IgD-negative memory B cell (primary cell): Measurements from ENCODE around the gene UACA. TPM values are rescaled to one million over a fixed set of nuclear protein-coding genes. Genes with fewer than 3 reads are reported as not detected.
A peak's percentile ranks its signal among the peaks of the same experiment; 100 is the strongest.

Source experiments
- H3K27ac Mint-ChIP-seq, 3 donors: one replicate each; pipeline ENCODE4 v1.8.0; 2020 to 2022; ENCODE audit warnings: mild to moderate bottlenecking in 3 of 3, mixed read lengths in 3 of 3, moderate library complexity in 1 of 3
- H3K27me3 Mint-ChIP-seq: one replicate; pipeline ENCODE4 v1.8.0; 2021; ENCODE audit warnings: mixed read lengths
- H3K36me3 Mint-ChIP-seq: one replicate; pipeline ENCODE4 v1.8.0; 2020; ENCODE audit warnings: mild to moderate bottlenecking, mixed read lengths
- H3K4me1 Mint-ChIP-seq, 3 donors: one replicate each; pipeline ENCODE4 v1.8.0; 2020 to 2022; ENCODE audit warnings: mixed read lengths in 3 of 3, mild to moderate bottlenecking in 1 of 3
- H3K4me3 Mint-ChIP-seq, 4 donors: one replicate each; pipeline ENCODE4 v1.8.0; 2020 to 2022; ENCODE audit warnings: mild to moderate bottlenecking in 4 of 4, mixed read lengths in 4 of 4, moderate library complexity in 3 of 4
- H3K9me3 Mint-ChIP-seq, 3 donors: one replicate each; pipeline ENCODE4 v1.8.0; 2020 to 2021; ENCODE audit warnings: mixed read lengths in 3 of 3, mild to moderate bottlenecking in 1 of 3
- polyA plus RNA-seq: library from polyadenylated mRNA; unstranded; fragments of 300-500 nt; fragmentation: Illumina TruSeq; gene quantifications from one replicate; pipeline ENCODE4 v1.2.3, GENCODE V29; 2021

UACA gene
- polyA plus RNA-seq, 1 donor from 2014 or later: 1.1 TPM

DNA sequence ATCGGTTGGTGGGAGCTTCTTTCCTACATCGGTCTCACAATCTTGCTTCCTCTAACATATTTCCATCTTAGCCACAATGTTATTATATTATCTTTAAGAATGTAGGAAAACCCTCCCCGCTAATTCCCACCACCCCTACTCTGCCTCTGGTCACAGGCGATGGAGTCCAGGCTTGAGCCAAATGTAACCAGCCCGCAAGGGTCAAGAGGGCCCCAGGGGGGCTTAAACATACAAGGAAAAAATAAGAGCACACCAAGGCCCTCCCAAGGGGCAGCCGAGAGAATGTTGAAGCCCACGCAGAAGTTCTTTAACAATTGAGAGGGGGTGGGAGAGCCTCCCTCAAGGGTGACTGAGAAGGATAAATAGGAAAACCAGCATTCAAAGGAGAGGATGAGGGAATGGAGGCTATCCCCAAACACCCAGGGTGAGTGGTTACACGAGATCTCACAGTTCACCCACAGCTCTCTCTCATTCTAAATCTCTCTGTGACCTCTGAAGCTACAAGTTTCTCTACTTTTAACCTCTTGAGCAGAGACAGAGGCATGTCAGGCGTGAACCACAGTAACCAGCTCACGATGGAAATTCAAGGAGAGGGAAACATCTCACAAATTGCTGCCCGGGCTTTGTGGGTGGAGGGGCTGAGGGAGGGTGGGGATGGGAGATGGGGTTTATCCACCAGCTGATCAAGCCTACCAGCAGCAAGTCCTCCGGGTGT lies 31.4 kb upstream of the UACA start:
- Mint-ChIP-seq H3K36me3 (no peaks in the 10 kb centered on the region), H3K27me3 (peaks cover 2% of the 10 kb centered on the region), H3K27ac (no peak overlapping the region)

DNA sequence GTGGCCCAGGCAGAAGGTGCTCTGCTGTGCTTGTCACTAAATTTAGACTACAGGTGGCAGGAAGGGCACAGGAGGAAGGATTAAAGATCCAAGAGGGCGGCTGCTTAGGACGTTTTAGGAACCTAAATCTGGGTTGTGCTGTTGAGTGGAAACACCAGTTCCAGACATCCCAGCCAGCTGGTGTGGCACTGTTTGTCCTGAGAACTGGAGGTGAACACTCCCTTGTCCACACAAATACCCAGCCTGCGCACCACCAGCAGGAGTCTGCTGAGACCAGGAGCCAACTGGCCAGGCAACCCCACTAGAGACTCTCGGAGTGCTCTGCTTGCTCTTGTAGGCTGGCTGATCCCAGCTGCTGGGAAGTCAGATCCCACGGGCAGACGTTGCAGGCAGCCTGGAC lies 30.3 kb upstream of the UACA start:
- no peak overlapping the region for H3K27ac Mint-ChIP-seq
- H3K4me3 Mint-ChIP-seq: no peak overlapping the region
- H3K4me1 Mint-ChIP-seq: peaks cover 0 to 1% (median 0%) of the 10 kb centered on the region in 3 donors
- no peaks in the 10 kb centered on the region for H3K36me3 Mint-ChIP-seq
- H3K9me3 Mint-ChIP-seq: no peaks in the 10 kb centered on the region
- peaks cover 5% of the 10 kb centered on the region for H3K27me3 Mint-ChIP-seq

More for the DNA sequence above, 31.4 kb upstream of the UACA start:
- H3K4me3 Mint-ChIP-seq: no peak overlapping the region
- no peaks in the 10 kb centered on the region for H3K9me3 Mint-ChIP-seq
- peaks cover 0 to 1% (median 0%) of the 10 kb centered on the region in 3 donors for H3K4me1 Mint-ChIP-seq

DNA sequence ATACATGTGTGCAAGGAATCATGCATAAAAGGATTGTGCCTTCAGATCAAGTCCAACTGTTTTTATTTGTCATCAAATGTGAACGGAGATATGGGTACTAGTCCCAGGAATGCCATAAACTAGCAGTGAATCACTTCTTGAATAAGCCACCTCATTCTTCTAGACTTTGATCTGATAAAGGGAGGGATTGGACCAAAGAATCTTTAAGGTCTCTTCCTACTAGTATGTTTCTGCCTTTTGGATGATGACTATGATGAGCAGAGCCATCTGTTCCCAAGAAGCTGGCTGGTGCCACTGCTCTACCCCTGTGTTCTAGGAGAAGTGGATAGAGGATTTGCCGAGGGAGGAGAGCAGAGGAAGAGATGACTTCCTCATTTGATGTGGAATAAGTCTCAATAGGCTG lies 28.8 kb upstream of the UACA start:
- Mint-ChIP-seq H3K27me3 (peaks cover 9% of the 10 kb centered on the region), H3K9me3 (no peaks in the 10 kb centered on the region), H3K27ac (peak overlapping the region in 1 of 3 donors; percentile 47), H3K4me3 (no peak overlapping the region), H3K36me3 (no peaks in the 10 kb centered on the region), H3K4me1 (peaks cover 0 to 2% (median 1%) of the 10 kb centered on the region in 3 donors)

- Mint-ChIP-seq H3K9me3 (no peaks in the 10 kb centered on the region), H3K27ac (no peak overlapping the region), H3K4me3 (no peak overlapping the region), H3K4me1 (peaks cover 0 to 2% (median 1%) of the 10 kb centered on the region in 3 donors), H3K27me3 (peaks cover 9% of the 10 kb centered on the region), H3K36me3 (no peaks in the 10 kb centered on the region)
Observed at GRCh38 chr15:70791259-70791658, 27.9 kb upstream of the UACA start.

GRCh38 chr15:70789213-70789612 lies 25.9 kb upstream of the UACA start:
- H3K4me3 Mint-ChIP-seq: no peak overlapping the region
- peaks cover 11% of the 10 kb centered on the region for H3K27me3 Mint-ChIP-seq
- H3K4me1 Mint-ChIP-seq: peaks cover 0 to 2% (median 1%) of the 10 kb centered on the region in 3 donors
- no peaks in the 10 kb centered on the region for H3K36me3 Mint-ChIP-seq
- H3K9me3 Mint-ChIP-seq: no peaks in the 10 kb centered on the region
- H3K27ac Mint-ChIP-seq: no peak overlapping the region

DNA sequence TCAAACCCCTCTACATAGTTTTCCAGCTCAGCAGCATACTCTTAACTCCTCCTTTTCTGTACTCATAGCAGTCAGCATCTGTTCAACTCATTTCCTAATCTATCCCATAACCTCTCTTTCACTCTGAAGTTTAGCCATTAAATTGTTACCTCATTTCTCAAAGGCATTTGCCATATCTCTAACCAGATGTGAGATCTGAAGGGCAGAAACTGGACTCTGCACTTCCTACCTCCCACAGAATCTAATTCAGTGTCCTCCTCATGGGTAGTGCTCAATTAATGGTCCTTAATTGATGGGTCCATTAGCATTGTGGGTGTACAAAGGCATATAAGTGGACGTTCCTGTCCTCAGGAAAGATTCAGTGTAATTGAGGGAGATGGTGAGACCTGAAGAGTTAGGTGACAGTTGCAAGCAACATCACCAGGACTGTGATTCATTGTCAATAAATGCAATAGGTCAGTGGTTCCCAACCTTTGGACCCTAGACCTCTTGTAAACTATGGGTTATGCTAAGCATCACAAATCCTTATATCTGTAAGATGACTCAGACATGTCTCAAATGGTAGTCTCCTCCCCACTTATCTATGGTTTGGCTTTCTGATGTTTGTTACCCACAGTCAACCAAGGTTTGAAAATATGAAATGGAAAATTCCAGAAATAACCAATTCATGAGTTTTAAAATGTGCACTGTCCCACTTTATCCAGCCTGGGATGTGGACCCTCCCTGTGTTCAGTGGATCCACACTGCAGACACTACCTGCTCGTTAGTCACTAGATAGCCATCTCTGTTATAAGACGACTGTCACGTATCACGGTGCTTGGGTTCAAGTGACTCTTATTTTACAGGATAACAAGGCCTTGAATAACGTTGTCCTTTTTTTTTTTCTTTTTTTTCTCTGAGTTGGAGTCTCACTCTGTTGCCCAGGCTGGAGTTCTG lies 25.0 kb upstream of the UACA start:
- H3K27ac Mint-ChIP-seq: no peak overlapping the region
- H3K4me1 Mint-ChIP-seq: peaks cover 0 to 2% (median 1%) of the 10 kb centered on the region in 3 donors
- no peaks in the 10 kb centered on the region for H3K9me3 Mint-ChIP-seq
- peaks cover 18% of the 10 kb centered on the region for H3K27me3 Mint-ChIP-seq
- no peak overlapping the region for H3K4me3 Mint-ChIP-seq
- H3K36me3 Mint-ChIP-seq: no peaks in the 10 kb centered on the region

GRCh38 chr15:70786996-70787395 lies 23.6 kb upstream of the UACA start:
- Mint-ChIP-seq H3K9me3 (no peaks in the 10 kb centered on the region), H3K4me3 (no peak overlapping the region), H3K27ac (no peak overlapping the region), H3K4me1 (peaks cover 0 to 2% (median 0%) of the 10 kb centered on the region in 3 donors), H3K36me3 (no peaks in the 10 kb centered on the region), H3K27me3 (peaks cover 19% of the 10 kb centered on the region)

DNA sequence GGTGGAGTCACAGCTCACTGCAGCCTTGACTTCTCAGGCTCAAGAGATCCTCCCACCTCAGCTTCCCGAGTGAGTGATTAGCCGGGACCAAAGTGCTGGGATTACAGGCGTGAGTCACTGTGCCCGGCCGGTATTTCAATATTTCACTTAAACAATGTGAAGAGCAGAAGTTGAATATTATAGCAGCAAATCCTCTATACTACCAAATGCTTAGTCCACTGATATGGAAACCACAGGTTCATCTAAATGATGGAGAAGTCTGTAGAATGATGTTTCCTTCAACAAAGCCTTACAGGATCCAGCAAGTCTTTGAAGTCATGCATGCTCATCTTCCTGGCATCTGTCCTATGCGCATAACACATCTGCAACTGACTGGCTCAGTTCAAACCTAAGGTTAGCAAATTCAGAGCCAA lies 20.3 kb upstream of the UACA start:
- Mint-ChIP-seq H3K4me1 (peaks cover 0 to 2% (median 0%) of the 10 kb centered on the region in 3 donors), H3K27me3 (peaks cover 18% of the 10 kb centered on the region), H3K36me3 (no peaks in the 10 kb centered on the region), H3K27ac (no peak overlapping the region), H3K4me3 (no peak overlapping the region), H3K9me3 (no peaks in the 10 kb centered on the region)

- Mint-ChIP-seq H3K27ac (no peak overlapping the region), H3K36me3 (no peaks in the 10 kb centered on the region), H3K9me3 (no peaks in the 10 kb centered on the region), H3K4me1 (peaks cover 0 to 1% (median 0%) of the 10 kb centered on the region in 3 donors), H3K27me3 (peaks cover 16% of the 10 kb centered on the region), H3K4me3 (no peak overlapping the region)
Observed at GRCh38 chr15:70783041-70783440, 19.7 kb upstream of the UACA start.

- Mint-ChIP-seq H3K4me1 (peaks cover 0 to 2% (median 0%) of the 10 kb centered on the region in 3 donors), H3K36me3 (no peaks in the 10 kb centered on the region), H3K27ac (no peak overlapping the region), H3K27me3 (peaks cover 24% of the 10 kb centered on the region), H3K9me3 (peaks cover 0 to 3% (median 2%) of the 10 kb centered on the region in 3 donors), H3K4me3 (no peak overlapping the region)
Observed at GRCh38 chr15:70781236-70781635, 17.9 kb upstream of the UACA start.

GRCh38 chr15:70778258-70779076 lies 15.1 kb upstream of the UACA start:
- no peak overlapping the region for H3K27ac Mint-ChIP-seq
- H3K27me3 Mint-ChIP-seq: peaks cover 18% of the 10 kb centered on the region
- H3K4me3 Mint-ChIP-seq: no peak overlapping the region
- H3K9me3 Mint-ChIP-seq: peaks cover 0 to 3% (median 2%) of the 10 kb centered on the region in 3 donors
- H3K36me3 Mint-ChIP-seq: no peaks in the 10 kb centered on the region
- peaks cover 0 to 2% (median 0%) of the 10 kb centered on the region in 3 donors for H3K4me1 Mint-ChIP-seq

- no peak overlapping the region for H3K27ac Mint-ChIP-seq
- H3K4me1 Mint-ChIP-seq: peaks cover 0 to 2% (median 0%) of the 10 kb centered on the region in 3 donors
- peaks cover 17% of the 10 kb centered on the region for H3K27me3 Mint-ChIP-seq
- no peak overlapping the region for H3K4me3 Mint-ChIP-seq
- H3K9me3 Mint-ChIP-seq: peaks cover 0 to 3% (median 2%) of the 10 kb centered on the region in 3 donors
- H3K36me3 Mint-ChIP-seq: no peaks in the 10 kb centered on the region
Observed at GRCh38 chr15:70777170-70777926, 14.0 kb upstream of the UACA start.

DNA sequence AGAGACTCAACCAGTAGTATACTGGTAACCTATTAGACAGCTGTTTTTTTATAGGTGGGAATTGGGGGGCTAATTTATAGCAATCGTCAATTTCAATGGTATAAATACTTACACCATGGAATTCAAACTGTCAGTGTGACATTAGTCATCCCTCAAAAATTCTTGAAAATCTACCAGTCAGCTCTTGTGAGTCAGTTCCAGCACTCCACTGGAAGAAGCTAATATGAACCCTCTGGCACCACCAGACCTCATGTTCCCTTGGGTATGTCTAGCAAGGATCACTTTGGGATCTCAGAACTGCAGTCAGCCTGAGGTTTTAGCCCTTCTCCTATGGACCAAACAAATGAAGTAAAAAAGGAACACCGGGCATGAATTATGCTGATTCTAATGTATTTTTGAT lies 11.8 kb upstream of the UACA start:
- no peak overlapping the region for H3K27ac Mint-ChIP-seq
- peaks cover 0 to 3% (median 2%) of the 10 kb centered on the region in 3 donors for H3K9me3 Mint-ChIP-seq
- peaks cover 0 to 2% (median 0%) of the 10 kb centered on the region in 3 donors for H3K4me1 Mint-ChIP-seq
- no peak overlapping the region for H3K4me3 Mint-ChIP-seq
- peaks cover 15% of the 10 kb centered on the region for H3K27me3 Mint-ChIP-seq
- H3K36me3 Mint-ChIP-seq: no peaks in the 10 kb centered on the region

GRCh38 chr15:70772402-70772801 lies 9.0 kb upstream of the UACA start:
- Mint-ChIP-seq H3K4me1 (peaks cover 6 to 13% (median 7%) of the 10 kb centered on the region in 3 donors), H3K4me3 (no peak overlapping the region), H3K27ac (no peak overlapping the region), H3K27me3 (peaks cover 9% of the 10 kb centered on the region), H3K9me3 (peaks cover 0 to 3% (median 2%) of the 10 kb centered on the region in 3 donors), H3K36me3 (no peaks in the 10 kb centered on the region)
